Hepatocyte (in vitro differentiated cells): Measurements from ENCODE around the gene PLA2G2C.

ENCODE experiments used
- EZH2phosphoT487 ChIP-seq: fragments of 200-600 bp; sonication (generic); IDR thresholded peaks from one replicate; pipeline ENCODE4 v1.6.1; 2018; ENCODE audit warnings: antibody characterized with exemption, mild to moderate bottlenecking, low read depth, moderate library complexity; ENCODE audit not compliant: unreplicated experiment, severe bottlenecking
- TF ChIP-seq, protein P1 (sequence below): fragments of 200-600 bp; sonication (generic); IDR thresholded peaks from 2 replicates; pipeline ENCODE4 v1.5.1; 2016; ENCODE audit warnings: antibody characterized with exemption, mild to moderate bottlenecking; ENCODE audit not compliant: poor library complexity

DNA sequence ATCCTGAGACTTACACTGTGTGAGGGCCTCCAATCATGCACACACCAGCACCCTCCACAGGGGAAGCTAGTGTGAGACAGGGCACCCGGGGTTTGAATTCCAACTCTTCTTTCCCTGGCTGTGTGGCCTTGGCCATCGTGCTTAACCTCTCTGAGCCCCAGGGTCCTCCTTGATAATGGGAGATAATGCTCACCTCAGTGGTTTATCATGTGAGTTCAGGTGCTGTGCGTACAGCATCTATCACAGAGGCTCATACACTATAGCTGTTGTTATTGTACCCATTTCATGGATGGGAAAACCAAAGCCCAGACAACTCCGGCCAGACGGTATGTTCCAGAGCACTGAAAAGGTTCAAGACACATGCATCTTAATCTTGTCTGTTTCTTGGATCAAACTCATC is 16.4 kb downstream of the PLA2G2C start:
- TF ChIP-seq, protein P1, sequence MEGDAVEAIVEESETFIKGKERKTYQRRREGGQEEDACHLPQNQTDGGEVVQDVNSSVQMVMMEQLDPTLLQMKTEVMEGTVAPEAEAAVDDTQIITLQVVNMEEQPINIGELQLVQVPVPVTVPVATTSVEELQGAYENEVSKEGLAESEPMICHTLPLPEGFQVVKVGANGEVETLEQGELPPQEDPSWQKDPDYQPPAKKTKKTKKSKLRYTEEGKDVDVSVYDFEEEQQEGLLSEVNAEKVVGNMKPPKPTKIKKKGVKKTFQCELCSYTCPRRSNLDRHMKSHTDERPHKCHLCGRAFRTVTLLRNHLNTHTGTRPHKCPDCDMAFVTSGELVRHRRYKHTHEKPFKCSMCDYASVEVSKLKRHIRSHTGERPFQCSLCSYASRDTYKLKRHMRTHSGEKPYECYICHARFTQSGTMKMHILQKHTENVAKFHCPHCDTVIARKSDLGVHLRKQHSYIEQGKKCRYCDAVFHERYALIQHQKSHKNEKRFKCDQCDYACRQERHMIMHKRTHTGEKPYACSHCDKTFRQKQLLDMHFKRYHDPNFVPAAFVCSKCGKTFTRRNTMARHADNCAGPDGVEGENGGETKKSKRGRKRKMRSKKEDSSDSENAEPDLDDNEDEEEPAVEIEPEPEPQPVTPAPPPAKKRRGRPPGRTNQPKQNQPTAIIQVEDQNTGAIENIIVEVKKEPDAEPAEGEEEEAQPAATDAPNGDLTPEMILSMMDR = no peak
- no peak for TF ChIP-seq EZH2phosphoT487
